ENCODE measurements around the gene GATAD2A.
A peak's percentile ranks its signal among the peaks of the same experiment; 100 is the strongest.

GATAD2A gene, protein sequence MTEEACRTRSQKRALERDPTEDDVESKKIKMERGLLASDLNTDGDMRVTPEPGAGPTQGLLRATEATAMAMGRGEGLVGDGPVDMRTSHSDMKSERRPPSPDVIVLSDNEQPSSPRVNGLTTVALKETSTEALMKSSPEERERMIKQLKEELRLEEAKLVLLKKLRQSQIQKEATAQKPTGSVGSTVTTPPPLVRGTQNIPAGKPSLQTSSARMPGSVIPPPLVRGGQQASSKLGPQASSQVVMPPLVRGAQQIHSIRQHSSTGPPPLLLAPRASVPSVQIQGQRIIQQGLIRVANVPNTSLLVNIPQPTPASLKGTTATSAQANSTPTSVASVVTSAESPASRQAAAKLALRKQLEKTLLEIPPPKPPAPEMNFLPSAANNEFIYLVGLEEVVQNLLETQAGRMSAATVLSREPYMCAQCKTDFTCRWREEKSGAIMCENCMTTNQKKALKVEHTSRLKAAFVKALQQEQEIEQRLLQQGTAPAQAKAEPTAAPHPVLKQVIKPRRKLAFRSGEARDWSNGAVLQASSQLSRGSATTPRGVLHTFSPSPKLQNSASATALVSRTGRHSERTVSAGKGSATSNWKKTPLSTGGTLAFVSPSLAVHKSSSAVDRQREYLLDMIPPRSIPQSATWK

GRCh38 chr19:19404879-19405860, at the start of gene GATAD2A:
Gene GATAD2A (plus strand): TSS chr19:19405675. CDS start chr19:19465346, 59,671 bp downstream.
- DNase-seq (ENCODE audit: low read depth), result peak; percentile 96
- peak; percentile 21 for TF ChIP-seq CTCF (IDR thresholded peaks at IDR 0.05; ENCODE audit: insufficient read depth, low read depth, low read length, missing control alignments)
- H3K4me3 ChIP-seq (ENCODE audit: low read depth, low read length), result peak within 1 kb of the TSS; percentile 81

DNA sequence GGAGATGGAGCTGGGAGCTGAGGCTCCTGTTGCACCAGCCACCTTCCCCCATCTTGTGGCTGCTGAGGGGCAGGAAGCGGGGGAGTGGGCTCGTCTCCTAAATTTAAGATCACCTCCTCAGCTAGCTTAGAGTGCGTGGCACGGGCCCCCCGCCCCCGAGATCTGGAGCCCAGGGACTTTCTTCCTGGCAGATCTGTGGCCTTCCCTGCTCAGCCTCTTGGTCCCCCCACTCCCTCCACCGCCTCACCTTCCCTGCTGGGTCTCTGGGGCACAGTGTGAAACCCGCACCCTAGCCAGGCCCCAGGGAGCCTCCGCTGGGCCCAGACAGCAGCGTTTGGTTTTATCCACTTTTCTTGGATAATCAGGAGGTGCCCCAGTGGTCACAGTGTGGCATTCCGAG, 49.0 kb upstream of the GATAD2A start:
- no peak overlapping the region for H3K4me3 ChIP-seq (ENCODE audit: low read depth, low read length)
- no peak for DNase-seq (ENCODE audit: low read depth)
- no peak for TF ChIP-seq CTCF (IDR thresholded peaks at IDR 0.05; ENCODE audit: insufficient read depth, low read depth, low read length, missing control alignments)

- TF ChIP-seq CTCF (IDR thresholded peaks at IDR 0.05; ENCODE audit: insufficient read depth, low read depth, low read length, missing control alignments), result no peak
- DNase-seq (ENCODE audit: low read depth), result no peak
- no peak overlapping the region for H3K4me3 ChIP-seq (ENCODE audit: low read depth, low read length)
Observed at GRCh38 chr19:19356901-19357566, 48.4 kb upstream of the GATAD2A start.

DNA sequence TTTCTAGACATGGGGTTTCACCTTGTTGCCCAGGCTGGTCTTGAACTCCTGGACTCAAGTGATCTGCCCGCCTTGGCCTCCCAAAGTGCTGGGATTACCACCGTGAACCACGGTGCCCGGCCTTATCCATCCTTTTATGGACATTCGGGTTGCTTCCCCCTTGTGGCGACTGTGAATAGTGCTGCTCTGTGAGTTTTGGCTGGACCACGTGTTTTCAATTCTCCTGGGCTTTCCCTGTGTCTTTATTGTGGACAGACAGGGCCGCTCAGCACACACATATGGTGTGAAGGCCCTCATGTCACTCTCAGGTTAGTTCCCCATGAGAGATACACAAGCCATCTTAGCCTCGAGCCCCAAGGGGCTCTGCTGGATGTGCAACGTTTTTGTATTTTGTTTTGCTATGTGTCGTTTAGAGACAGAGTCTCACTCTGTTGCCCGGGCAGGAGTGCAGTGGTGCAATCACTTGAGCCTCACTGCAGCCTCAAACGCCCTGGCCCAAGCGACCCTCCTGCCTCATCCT, 44.3 kb upstream of the GATAD2A start:
- TF ChIP-seq CTCF (IDR thresholded peaks at IDR 0.05; ENCODE audit: insufficient read depth, low read depth, low read length, missing control alignments), result peak; percentile 76
- peak; percentile 87 for DNase-seq (ENCODE audit: low read depth)
- no peak overlapping the region; the same call in 1 of the 2 replicates for H3K4me3 ChIP-seq (ENCODE audit: low read depth, low read length)

DNA sequence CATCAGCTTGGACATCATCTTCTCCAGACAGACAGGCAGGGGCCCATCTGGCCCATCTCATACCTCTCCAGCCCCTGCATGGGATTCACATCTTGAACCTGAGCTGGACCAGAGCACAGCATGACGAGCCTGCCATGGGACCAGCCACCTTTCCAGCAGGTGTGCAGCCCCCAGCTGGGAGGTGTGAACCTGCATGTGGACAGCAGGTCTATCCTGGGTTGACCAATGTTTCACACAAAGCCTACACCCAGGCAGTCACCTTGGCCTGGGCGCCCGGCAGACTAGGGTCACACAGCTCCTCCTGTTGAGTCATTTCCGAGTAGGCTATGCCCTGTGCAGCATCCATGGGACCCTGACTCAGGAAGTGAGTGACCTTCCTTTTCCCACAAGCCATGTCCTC, 43.4 kb upstream of the GATAD2A start:
- H3K4me3 ChIP-seq (ENCODE audit: low read depth, low read length), result no peak overlapping the region
- DNase-seq (ENCODE audit: low read depth), result no peak
- no peak for TF ChIP-seq CTCF (IDR thresholded peaks at IDR 0.05; ENCODE audit: insufficient read depth, low read depth, low read length, missing control alignments)
